Transverse colon (tissue), 4 donors: ENCODE results near the gene JAKMIP1.

Experiments used
- CTCF ChIP-seq, 5 experiments: fragments of 200-600 bp in 3 of 5; fragments of 450-650 bp in 2 of 5; sonication (generic) in 3 of 5; IDR thresholded peaks; 1 replicate in 2 of 5; 2 replicates in 3 of 5; pipeline ENCODE4 v1.5.1; 2016 to 2017; ENCODE audit warnings: antibody characterized with exemption in 5 of 5, inconsistent platforms in 3 of 5, mild to moderate bottlenecking in 2 of 5, moderate library complexity in 1 of 5
- EP300 ChIP-seq: sonication (generic); formaldehyde crosslinking; IDR thresholded peaks from one replicate; pipeline ENCODE4 v1.6.1; 2017; ENCODE audit warnings: antibody characterized with exemption, low read depth
- POLR2A ChIP-seq: fragments of 450-650 bp; IDR thresholded peaks from one replicate; pipeline ENCODE4 v1.6.1; 2016; ENCODE audit warnings: antibody characterized with exemption, mild to moderate bottlenecking, moderate library complexity
- POLR2AphosphoS5 ChIP-seq, 3 donors: sonication (generic); formaldehyde crosslinking; IDR thresholded peaks; one replicate each; pipeline ENCODE4 v1.6.1; 2016; ENCODE audit warnings: antibody characterized with exemption in 3 of 3

- TF ChIP-seq CTCF (IDR thresholded peaks at IDR 0.05) (no peak), POLR2A (no peak), POLR2AphosphoS5 (IDR thresholded peaks at IDR 0.05) (no peak), EP300 (no peak)
Measured at GRCh38 chr4:6114601-6115000, 85.7 kb downstream of the JAKMIP1 start.
